HG03135 (cell line): ENCODE measurements around the gene GNAQ.

Experiments
- ATAC-seq: cut with Tn5 transposase; IDR thresholded peaks from one replicate; pipeline ENCODE4 v1.9.1; 2021; ENCODE audit warnings: mild to moderate bottlenecking, moderate library complexity; ENCODE audit not compliant: unreplicated experiment

The GNAQ gene

DNA sequence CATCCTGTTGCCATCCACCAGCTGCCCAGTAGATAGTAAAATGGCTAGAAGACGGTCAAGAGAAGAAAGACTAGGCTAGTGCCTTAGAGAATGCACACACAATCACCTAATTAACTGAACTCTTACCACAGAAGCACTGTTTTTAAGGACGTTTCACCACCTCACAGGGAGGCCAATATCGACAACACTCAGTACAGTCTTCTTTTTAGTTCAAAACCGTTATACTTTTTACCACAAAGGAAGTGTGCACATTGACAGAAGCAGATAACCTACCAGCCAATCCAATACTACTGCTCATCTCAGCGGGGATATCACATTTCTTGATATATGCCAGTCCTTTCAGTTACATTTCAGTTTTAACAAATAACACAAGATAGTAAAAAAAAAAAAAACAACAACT is 122.3 kb downstream of the GNAQ start:
- ATAC-seq = no peak

DNA sequence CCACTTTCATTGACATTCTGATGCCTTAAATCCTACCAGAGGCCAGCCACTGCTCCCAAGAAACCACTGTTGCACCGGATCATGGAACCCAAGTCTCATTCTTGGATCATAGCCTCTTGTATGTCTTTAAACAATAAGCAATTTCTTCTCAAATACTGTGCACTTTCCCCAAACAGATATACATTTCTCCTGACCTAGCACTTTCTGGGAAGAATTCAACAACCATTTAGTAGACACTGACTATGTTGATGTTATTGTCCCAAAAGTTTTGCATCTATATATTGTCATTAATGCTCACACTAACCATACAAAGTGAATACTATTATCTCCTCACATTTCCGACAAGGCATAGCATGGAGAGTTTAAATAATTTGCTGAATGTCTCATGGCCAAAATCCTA is 123.3 kb downstream of the GNAQ start:
- no peak for ATAC-seq

DNA sequence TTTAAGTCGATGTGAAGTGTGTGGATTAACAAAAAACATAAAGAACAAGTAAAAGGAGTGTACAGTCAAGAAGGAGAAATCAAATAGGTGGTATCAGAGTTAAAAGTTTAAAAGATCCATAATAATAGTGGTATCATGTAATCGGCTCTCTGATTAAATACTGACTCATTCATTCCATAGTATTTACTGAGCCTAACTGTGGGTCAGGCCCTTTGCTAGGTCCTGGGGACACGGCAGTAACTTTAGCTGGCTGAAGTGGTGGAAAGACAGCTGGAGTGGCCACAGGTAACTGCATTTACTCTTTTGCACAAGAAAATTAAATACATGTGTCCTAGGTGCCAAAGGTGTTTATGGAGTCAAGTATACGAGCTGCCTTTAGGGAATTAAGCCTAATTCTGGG is 124.0 kb downstream of the GNAQ start:
- no peak for ATAC-seq

DNA sequence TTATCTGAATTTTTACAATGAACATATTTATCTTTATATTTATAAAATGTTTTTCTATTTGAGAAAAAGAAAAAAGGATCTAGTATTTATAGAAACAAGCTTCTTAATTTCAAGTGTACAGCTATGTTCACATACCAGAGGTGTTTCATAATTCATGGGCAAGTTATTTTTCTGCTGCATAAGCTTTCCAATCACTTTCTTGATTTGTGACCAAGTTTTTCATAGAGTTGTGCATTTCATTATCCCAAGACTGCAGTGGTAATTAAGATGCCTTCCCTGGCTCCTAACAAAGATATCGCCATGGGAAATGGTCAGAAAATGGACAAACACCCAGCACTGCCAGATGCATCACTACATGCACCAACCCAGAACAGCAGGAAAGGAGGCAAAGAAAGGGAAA is 124.6 kb downstream of the GNAQ start:
- no peak for ATAC-seq

DNA sequence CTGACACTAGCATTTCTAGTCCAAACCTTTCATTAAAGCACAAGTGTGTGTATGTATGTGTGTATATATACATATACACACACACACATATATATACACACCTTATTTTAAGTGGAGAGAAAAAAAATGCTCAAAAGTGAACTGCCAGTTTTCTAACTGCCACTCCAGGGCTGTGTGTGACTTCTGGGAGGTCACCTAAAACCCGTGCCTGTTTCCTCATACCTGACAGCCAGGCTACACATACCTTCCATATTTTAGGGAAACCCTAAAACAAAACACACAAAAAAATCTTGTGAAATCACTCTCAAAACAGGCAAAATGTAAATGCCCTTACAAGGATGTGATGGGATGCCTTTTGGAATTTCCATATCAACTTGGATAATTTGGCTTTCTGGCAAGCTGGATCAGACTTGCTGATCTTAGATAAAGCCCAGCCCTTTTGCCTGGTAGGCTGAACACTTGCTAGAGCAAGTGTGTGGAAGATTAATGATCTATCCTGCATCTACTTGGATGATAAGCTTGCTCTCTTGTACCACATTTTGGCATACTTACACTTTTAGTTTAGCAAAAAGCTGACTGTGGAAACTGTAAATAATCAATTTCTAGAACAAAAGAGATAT is 127.8 kb downstream of the GNAQ start:
- no peak for ATAC-seq

DNA sequence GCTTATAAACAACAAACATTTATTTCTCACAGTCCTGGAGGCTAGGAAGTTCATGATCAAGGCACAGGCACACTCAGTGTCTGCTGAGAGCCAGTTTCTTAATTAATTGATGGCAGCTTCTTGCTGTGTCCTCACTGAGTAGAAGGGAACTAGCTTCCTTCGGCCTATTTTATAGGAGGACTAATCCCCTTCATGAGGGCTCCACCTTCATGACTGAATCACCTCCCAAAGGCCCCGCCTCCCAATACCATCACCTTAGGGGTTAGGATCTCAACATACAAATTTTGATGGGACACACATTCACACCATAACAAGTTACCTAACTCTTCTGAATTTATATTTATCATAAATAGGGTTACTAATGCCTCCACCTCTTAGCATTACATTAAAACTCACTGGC is 129.8 kb downstream of the GNAQ start:
- no peak for ATAC-seq

DNA sequence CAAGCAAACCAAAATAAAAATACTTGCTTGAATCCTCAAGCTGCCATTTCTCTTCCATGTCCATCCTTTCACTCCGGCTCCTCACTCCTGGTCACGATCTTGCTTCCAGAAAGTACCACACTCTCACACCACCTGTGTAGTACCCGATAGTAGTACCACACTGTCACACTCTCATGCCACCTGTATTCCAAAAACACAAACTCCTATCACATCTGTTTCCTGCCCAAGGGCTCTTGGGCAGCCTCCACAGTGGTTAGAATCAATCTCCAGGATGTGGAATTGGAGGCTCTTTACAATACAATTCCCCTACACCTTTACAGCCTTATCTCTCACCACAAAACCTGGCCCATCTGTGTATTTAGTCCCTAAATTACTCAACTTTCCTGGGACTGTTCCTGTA is 130.6 kb downstream of the GNAQ start:
- no peak for ATAC-seq

DNA sequence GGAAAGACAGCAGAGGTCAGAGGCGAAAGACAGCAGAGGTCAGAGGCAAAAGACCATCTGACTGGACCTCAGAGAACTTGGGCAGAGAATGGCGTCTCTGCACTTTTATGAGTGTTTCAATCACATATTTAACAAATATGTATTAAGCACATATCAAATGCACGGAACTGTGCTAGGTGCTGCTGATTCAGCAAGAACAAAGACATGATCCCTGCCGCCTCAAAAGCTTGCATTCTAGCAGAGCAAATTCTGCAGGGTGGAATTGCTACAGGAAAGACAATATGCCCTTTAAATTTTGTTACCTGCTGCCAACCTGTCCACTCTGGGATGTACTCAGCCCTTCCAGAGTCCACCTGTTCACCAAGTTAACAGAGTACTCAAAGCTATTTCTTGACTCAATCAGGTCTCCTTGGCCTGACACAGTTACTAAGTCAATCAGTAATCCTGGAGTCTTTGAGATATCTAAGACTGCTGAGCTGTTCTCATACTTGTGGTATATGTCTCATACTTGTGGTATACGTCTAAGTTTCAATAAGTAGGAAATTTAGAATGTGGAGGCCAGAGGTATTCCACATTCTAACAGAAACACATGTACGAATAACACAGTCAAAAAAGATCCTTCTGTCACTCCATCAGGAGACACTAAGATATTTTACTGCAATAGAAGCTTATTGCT is 131.8 kb downstream of the GNAQ start:
- no peak for ATAC-seq

DNA sequence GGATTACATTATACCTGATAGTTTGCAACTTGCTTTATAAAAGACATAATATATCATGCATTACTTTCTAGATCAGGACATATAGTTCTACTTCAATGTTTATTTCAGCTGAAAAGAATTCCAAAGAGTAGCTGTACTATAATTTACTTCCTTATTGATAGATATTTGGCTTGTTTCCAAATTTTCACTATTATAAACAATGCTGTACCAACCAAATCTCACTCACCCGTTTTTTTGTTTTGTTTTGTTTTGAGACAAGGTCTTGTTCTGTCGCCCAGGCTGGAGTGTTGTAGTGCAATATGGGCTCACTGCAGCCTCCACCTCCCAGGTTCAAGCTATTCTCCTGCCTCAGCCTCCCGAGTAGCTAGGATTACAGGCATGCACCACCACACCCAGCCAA is 132.7 kb downstream of the GNAQ start:
- no peak for ATAC-seq

DNA sequence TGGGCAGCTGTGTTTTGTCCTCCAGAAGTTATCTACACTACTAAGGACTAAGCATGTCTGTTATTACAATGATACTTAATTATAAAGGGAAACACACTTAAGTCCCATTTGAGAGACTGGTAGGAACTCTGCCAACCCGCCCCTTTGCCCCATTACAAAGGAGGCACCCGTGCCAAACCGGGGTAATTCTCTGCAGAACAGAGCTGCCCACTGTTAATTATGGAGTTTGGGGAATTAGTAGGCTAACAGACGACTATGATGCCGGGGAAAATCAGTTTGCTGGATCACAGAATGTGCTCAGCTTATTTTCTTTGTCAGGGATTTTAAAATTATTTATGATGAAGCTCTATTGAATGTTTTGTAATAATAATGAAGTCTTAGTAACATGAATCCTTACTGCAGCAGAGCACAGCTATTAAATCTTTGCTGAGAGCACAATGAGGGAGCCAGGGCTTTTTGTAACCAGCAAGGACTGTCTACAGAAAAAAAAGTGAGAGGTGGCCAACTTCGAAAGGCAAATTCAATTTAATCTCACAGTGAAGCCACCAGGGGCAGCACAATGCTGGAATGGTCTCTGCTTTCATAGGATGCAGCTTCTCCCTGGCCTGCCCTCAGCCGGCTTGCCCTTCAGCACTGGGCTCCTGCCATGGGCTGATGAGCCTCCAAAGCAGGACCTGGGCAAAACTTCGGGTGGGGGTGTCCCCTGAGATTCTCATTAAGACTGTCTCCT is 134.5 kb downstream of the GNAQ start:
- no peak for ATAC-seq

DNA sequence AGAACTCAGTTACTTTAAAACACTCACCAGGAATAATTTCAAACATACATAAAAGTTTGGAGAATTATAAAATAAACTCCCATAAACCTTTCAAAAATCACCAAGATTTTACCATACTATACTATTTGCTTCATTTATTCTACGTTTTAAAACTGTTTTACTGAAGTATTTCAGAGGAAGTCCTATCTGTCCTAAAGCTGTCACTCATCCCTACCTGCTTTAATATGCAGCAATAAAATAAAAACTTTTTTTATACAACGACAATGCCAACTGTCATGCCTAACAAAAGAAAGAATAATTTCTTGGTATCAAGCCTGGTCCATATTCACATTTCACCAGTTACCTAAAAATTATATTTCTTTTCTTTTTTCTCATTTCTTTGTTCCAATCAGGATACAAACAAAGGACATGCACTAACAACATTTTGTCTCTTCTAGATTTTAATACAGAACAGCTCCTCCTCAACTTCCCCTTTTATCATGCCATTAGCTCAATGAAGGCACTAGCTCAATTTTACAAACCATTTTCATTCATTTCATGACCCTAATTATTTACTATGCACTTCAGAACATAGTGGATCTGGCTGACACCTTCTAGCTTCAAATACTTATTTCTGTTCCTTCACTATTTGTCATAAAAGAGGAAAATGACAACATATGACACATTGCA is 135.2 kb downstream of the GNAQ start:
- ATAC-seq = no peak

DNA sequence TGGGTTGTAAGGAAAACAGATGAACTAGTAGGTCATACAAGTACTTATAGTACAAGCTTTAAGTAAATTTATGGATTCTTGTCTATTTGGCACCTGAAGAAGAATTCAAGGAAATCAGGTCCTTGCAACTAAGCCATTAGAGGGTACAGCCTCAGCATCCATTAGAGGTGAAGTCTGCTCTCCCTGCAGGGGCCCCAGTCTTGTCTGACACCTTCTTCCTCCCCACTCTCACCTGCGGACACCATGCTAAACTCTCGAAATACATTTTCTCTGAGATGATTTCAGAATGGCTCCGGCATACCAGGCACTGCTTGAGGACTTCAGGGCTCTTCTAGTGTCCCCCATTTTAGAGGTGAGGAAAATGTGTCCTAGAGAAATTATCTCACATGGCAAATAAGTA is 137.9 kb downstream of the GNAQ start:
- ATAC-seq = no peak

DNA sequence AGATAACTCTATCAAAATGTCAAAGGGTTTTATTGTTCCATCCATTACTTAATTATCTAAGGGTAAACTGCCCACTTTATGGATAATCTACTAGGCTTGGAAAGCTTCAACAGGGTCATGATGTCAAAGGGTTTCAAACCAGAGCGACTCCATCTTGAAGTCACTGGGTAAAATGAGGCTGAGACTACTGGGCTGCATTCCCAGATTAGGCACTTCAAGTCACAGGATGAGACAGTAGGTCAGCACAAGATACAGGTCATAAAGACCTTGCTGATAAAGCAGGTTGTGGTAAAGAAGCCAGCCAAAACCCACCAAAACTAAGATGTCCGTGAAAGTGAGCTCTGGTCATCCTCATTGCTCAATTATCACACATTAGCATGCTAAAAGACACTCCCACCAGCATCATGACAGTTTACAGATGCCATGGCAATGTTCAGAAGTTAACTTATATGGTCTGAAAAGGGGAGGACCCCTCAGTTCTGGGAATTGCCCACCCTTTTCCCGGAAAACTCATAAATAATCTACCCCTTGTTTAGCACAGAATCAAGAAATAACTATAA is 138.6 kb downstream of the GNAQ start:
- no peak for ATAC-seq

DNA sequence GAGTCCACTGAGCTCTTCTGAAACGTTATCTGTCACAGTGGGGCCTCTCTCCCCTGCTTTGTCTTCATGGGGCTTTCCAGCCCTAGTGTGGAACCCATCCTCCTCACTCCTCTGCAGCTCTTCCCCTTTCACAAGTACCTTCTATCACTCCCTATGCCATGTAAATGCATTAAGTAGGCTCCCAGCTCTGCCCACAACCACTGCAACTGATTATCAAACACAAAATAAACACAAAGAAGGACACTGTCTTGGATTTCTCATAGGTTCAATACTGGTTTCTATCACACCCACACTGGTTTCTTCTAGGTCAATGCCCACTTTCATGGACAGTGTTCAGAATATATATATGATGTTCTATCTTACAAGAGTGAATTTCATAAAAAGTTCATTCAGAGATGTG is 139.4 kb downstream of the GNAQ start:
- no peak for ATAC-seq

DNA sequence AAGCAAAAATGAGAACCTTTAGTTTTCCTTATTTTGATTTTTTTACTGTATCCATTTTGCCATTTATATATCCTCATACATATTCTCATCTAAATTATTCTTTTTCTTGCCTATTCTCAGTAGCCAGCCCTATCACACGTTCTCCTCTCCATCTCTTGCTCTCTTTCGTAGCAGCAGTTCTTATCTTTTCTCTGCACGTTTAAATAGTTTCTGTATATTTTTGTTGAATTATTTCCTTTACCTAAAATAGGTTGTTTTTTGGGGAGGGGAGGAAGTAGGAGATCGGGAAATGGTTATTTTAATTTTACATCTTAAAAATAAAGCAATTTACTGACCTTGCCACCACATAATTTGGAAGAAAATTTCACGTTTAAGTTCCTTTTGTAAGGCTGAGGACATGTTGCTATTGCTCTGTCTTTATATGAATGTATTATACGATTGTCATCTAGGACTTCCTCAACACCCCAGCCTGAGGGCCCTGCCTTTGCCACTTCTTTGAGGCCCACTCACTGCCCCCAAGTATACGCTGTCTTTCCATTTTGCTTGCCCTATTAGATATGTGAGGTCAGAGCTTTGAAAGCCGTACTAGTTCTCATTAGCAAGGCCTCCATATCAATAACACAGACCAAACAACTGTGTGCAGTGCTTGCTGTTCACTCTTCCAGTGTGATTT is 140.3 kb downstream of the GNAQ start:
- no peak for ATAC-seq

DNA sequence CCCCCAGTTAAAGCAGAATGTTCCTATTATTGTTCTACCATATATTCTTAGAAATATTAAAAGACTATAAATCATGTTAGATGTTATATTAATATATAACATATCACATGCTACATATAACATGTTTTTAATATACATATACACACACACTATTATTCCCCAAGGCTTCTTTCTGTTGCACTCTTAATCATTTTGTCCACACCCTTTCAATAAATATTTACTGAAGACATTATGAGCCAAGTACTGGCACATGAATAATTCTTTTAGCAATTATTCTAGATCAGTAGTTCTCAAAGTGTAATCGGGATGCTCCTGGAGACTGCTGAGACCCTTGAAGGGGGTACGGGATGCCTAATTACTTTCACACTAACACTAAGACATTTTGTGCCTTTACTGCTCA is 143.9 kb downstream of the GNAQ start:
- no peak for ATAC-seq

DNA sequence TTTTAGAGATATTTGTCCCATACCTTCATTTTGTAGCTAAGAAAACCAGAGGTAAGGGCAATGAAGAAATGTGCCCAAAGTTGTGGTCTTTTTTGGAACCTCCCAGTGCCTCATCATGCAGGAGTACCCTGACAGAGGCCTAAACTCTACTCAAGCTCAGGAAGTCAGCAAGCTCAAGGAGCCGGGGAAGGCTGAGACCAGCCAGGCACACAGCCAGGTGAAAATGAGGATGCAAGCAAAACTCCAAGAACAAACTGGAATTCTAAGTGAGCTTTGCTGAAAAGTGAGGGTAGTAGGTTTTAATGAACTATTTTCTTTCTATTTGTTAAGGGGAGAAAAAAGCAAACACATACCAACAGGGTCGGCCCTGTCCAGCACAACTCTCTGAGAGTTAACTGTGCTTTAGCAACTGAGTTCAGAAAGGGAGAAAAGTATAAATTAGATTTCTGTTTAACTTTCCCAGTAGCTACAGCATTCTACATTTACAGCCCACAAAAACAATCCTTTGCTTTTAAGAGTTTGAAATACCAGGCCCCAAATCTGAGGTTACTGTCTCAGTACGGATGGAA is 146.4 kb downstream of the GNAQ start:
- ATAC-seq = no peak

DNA sequence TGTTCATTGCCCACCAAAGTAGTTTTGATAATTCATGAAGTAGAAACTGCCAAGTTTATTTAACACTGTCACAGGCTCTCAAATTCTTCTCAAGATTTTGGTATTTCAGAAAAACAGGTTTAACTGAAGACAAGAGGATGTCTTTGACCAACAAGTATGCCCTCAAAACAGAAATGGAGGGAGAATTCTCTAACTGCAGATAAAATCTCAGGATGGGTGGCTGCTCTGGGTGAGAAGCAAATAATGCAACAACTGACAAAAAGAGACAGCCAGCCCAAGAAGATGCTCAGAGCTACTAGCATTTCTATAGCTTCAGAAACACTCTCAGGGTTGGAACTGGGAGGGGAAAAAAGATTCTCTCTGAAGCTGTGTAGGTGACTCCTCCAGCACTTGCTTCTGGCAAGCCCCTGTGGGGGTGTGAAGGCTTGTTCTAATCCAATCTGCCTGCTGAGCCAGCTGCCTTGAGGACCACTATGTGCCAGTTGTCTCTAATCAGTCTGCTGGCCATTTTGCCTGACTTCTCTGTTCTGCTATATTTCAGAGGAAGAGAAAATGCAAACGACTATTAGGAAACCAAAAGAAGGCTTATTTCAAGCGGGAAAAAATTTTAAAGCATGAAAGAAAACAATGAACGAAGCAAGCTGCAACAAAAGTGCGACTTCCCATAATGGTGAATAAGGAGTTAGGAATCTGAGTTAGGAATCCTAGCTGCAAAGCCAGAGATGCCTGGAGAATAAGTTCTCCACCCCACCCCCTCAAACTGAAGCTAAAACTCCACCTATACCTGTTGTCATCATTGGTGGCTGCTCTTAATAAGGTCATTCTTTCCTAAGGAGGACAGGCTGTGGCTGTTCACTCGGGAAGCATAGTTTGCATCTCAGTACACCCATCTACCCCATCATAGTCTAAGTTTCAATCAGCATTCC is 147.5 kb downstream of the GNAQ start:
- no peak for ATAC-seq

DNA sequence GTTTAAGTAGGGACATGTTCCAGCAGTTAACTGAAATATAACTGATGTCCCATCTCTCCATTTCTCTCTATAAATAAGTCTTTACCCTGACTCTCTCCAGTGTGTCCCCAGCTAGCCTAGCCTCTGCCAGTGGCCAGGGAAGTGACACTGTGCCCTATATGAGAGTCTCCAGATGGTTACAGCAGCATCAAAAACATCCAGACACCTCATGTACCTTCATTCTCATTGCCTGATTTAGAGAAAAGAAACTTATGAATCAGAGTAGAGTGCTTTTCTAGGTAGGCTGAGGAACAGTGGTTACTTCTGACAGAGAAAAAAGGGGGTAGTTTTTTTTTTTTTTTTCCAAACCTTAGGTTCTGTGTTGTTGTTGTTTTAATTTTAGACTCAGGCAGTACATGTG is 148.5 kb downstream of the GNAQ start:
- ATAC-seq = no peak

DNA sequence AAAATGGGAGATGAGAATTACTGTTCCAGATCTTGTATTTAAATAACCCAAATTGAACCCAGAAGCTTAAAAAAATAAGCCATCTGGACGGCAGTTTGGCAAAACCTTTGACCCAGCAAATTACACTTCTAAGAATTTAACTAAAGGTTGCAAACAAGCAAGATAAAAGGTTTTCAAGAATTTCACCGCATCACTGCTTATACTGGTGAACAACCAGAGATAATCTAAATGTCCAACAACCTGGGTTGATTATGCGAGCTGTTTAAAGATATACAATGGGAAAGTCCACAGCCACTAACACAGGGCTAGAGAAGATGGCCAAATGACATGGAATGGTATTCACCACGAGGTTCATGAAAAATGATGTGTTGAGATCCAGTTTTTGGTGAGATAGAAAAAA is 149.3 kb downstream of the GNAQ start:
- no peak for ATAC-seq
